Measurements from ENCODE around the gene TAAR9. TPM values are rescaled to one million over a fixed set of nuclear protein-coding genes. Genes with fewer than 3 reads are reported as not detected.
"Not testable (repeated sequence)": the region's sequence is repeated elsewhere in the genome, so short reads cannot be mapped to it uniquely, and the experiment has no call there.

TAAR9 gene
- total RNA-seq, 3 donors from 2014 or later: not detected

GRCh38 chr6:132552372-132552771 lies 14.3 kb downstream of the TAAR9 start, which contains the start of gene TAAR8:
Gene TAAR8 (plus strand): TSS chr6:132552672. CDS start chr6:132552693, 21 bp downstream.
- Histone ChIP-seq H3K36me3 (ENCODE audit: low read depth) (no peaks in the 10 kb centered on the region), H3K9me3 (no peaks in the 10 kb centered on the region), H3K4me1 (ENCODE audit: low read depth) (no peaks in the 10 kb centered on the region), H3K4me3 (no peak within 1 kb of the TSS)
- TF ChIP-seq CTCF (IDR thresholded peaks at IDR 0.05): no peak
- intact Hi-C loops (cut with DNase I, micrococcal nuclease): no loop called here
- ATAC-seq (no peak), DNase-seq (no peak)

GRCh38 chr6:132560087-132560486 lies 22.0 kb downstream of the TAAR9 start:
- H3K4me1 ChIP-seq (ENCODE audit: low read depth); intact Hi-C loops (cut with DNase I, micrococcal nuclease); H3K36me3 ChIP-seq (ENCODE audit: low read depth); H3K4me3 ChIP-seq; ATAC-seq; H3K9me3 ChIP-seq; DNase-seq: not testable (repeated sequence)

- intact Hi-C loops (cut with DNase I, micrococcal nuclease): no loop called here
- H3K4me1 ChIP-seq (ENCODE audit: low read depth): no peaks in the 10 kb centered on the region
- H3K36me3 ChIP-seq (ENCODE audit: low read depth): no peaks in the 10 kb centered on the region
- no peak overlapping the region for H3K4me3 ChIP-seq
- TF ChIP-seq CTCF (IDR thresholded peaks at IDR 0.05): no peak
- ATAC-seq (no peak), DNase-seq (no peak)
- H3K9me3 ChIP-seq: no peaks in the 10 kb centered on the region
Measured at GRCh38 chr6:132566404-132566803, 28.3 kb downstream of the TAAR9 start.

- TF ChIP-seq CTCF (IDR thresholded peaks at IDR 0.05): no peak
- Histone ChIP-seq H3K36me3 (ENCODE audit: low read depth) (no peaks in the 10 kb centered on the region), H3K4me1 (ENCODE audit: low read depth) (no peaks in the 10 kb centered on the region), H3K4me3 (no peak overlapping the region), H3K9me3 (no peaks in the 10 kb centered on the region)
- ATAC-seq (no peak), DNase-seq (no peak)
- intact Hi-C loops (cut with DNase I, micrococcal nuclease): no loop called here
Measured at GRCh38 chr6:132567566-132567965, 29.5 kb downstream of the TAAR9 start.

- H3K4me3 ChIP-seq: no peak overlapping the region
- no peaks in the 10 kb centered on the region for H3K36me3 ChIP-seq (ENCODE audit: low read depth)
- no peak for TF ChIP-seq CTCF (IDR thresholded peaks at IDR 0.05)
- intact Hi-C loops (cut with DNase I, micrococcal nuclease): no loop called here
- H3K9me3 ChIP-seq: no peaks in the 10 kb centered on the region
- no peak for DNase-seq
- H3K4me1 ChIP-seq (ENCODE audit: low read depth): no peaks in the 10 kb centered on the region
- ATAC-seq: no peak
Measured at GRCh38 chr6:132568611-132569010, 30.5 kb downstream of the TAAR9 start.

- intact Hi-C loops (cut with DNase I, micrococcal nuclease): no loop called here
- Histone ChIP-seq H3K9me3 (no peaks in the 10 kb centered on the region), H3K36me3 (ENCODE audit: low read depth) (no peaks in the 10 kb centered on the region), H3K4me1 (ENCODE audit: low read depth) (no peaks in the 10 kb centered on the region), H3K4me3 (no peak overlapping the region)
- no peak for TF ChIP-seq CTCF (IDR thresholded peaks at IDR 0.05)
- DNase-seq (no peak), ATAC-seq (no peak)
Measured at GRCh38 chr6:132569170-132569569, 31.1 kb downstream of the TAAR9 start.

All from mucosa of descending colon (tissue), 3 donors.